Fibroblast of villous mesenchyme (primary cell): Measurements from ENCODE around the gene NEK8. TPM values are rescaled to one million over a fixed set of nuclear protein-coding genes. Genes with fewer than 3 reads are reported as not detected.
A peak's percentile ranks its signal among the peaks of the same experiment; 100 is the strongest.

Experiments used
- DNase-seq: peaks from one replicate; pipeline ENCODE4 v3.0.0-alpha.2; 2010; ENCODE audit warnings: low read depth
- H3K4me3 ChIP-seq: 2 replicates; pipeline ENCODE4 v1.5.1; 2011; ENCODE audit warnings: low read depth, mild to moderate bottlenecking, low read length
- total RNA-seq: library from RNA; depleted of rRNA; stranded (reverse); fragments of >200 nt; gene quantifications from 2 replicates; pipeline ENCODE4 v1.2.3, GENCODE V29; 2012
- TF ChIP-seq, protein P1 (sequence below): IDR thresholded peaks from 2 replicates; pipeline ENCODE4 v1.5.1; 2012; ENCODE audit warnings: low read depth, mild to moderate bottlenecking, low read length; ENCODE audit not compliant: insufficient read depth

Gene NEK8
- total RNA-seq, 1 donor: 2.2 TPM

DNA sequence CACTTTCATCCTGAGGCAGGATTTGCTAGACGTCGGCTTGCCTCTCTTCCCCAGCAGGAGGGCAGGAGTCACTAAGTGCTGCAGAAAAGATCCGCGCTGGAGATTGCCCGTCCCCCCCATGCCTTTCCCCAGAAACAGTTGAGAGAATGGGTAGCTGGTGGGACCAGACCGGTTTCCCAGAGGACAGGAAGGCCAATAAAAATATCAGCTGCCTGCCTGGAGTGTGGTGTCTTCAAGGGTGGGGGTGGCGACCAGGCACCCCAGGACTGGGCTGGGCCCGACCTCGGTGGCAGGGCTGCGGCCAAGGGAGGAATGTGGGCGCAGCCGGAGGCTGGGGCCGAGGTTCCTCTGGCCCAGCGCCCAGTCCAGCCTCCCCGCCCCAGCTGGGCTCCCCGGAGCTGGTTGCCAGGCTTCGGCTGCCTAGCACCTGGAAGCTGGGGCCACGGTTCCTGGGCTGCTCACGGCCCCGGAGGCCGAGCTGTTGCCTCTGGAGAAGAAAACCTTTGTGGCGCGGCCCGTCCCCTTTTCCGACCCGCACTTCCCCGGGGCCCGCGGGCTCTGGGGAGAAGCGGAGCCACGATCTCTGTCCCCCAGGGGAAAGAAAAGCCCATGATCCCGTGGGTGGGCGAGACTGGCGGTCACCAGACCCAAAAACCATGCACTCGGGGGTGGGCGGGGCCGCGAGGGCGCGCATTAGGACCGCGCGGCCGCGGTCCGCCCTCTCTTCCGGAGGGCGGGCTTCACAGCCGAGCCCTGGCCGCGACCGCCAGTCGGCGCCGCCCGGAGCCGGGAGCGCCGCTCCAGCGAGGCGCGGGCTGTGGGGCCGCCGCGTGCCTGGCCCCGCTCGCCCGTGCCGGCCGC is 14.9 kb downstream of the NEK8 start, which contains the start of gene TRAF4:
TRAF4 (plus strand) TSS at position 769 of the 861 bp plus-strand sequence. CDS start 102 bp downstream, outside the sequence.
- H3K4me3 ChIP-seq: peak within 1 kb of the TSS; percentile 92
- peak; percentile 91 for DNase-seq
- TF ChIP-seq, protein P1, sequence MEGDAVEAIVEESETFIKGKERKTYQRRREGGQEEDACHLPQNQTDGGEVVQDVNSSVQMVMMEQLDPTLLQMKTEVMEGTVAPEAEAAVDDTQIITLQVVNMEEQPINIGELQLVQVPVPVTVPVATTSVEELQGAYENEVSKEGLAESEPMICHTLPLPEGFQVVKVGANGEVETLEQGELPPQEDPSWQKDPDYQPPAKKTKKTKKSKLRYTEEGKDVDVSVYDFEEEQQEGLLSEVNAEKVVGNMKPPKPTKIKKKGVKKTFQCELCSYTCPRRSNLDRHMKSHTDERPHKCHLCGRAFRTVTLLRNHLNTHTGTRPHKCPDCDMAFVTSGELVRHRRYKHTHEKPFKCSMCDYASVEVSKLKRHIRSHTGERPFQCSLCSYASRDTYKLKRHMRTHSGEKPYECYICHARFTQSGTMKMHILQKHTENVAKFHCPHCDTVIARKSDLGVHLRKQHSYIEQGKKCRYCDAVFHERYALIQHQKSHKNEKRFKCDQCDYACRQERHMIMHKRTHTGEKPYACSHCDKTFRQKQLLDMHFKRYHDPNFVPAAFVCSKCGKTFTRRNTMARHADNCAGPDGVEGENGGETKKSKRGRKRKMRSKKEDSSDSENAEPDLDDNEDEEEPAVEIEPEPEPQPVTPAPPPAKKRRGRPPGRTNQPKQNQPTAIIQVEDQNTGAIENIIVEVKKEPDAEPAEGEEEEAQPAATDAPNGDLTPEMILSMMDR: peak; percentile 12

DNA sequence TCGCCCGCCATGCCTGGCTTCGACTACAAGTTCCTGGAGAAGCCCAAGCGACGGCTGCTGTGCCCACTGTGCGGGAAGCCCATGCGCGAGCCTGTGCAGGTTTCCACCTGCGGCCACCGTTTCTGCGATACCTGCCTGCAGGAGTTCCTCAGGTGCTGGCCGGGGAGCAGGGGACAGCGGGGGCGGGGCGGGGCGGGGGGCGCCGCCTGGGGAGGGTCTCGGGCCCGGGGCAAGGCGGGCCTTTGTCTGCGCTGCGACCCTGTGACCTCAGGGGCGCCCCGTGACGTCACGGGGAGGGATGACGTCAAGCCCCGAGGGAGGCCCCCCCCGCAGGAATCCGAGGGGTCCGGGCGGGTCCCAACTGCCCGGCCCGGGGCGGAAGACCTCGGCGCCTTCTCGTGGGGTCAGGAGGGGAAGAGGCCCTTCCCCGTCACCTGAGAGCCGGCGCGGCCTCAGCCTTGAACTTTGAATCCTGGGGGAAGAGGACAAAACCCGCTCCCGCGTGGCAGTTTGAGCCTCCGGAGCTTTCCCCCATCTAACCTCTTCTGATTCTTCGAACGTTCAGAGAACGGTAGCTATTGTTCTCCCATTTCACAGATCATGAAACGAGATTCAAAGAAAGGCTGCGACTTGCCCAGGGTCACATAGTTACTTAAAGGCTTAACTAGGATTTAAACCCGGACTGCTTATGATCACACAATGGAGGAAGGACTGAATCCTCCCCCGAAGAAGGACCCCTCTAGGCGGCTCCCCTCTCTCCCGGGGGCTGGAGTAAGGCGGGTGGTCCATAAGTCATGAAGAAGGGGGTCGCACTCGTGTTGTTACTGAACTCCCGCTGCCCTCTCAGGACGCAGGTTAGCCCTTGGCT is 15.8 kb downstream of the NEK8 start:
- peak overlapping the region; percentile 92 for H3K4me3 ChIP-seq
- TF ChIP-seq, protein P1: no peak
- DNase-seq: peak; percentile 66

DNA sequence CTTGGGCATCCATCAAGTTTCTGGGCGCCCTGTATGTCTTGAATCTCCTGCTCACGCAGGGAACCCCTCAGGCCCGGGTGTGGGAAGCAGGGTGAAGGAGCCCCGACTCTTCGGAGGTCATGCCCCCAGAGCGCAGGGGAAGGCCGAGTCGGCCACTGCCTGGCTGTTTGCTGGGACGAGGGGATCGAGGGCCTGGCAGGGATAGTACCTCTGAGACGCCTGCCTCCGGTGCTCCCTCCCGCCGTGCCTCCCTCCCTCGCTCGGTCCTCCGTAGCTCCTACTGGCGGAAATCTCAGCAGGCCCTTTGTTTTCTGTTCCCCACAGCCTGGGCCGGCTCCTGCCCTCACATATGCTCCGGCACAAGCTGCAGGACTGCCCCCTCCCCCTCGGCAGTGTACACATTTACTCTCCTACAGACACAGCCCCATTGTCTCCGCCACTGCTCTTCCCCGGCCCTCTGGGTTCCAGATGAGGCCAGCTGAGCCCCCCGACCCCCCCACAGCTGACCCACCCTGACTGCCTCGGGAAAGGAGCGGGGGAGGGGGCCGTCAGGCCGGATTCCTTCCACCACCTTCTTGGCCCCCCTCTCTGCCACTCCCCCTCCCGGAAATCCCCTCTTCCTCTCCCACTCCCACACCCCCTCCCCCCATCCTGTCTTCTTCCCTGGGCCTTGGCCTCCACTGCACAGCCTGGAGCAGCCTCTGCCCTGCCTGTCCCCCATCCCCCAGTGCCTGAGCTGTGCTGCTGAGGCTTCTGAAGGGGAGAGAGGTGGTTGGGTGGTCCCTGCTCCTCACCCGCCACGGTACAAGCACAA is 16.6 kb downstream of the NEK8 start:
- TF ChIP-seq, protein P1: no peak
- DNase-seq: peak; percentile 62
- H3K4me3 ChIP-seq: peak overlapping the region; percentile 92

DNA sequence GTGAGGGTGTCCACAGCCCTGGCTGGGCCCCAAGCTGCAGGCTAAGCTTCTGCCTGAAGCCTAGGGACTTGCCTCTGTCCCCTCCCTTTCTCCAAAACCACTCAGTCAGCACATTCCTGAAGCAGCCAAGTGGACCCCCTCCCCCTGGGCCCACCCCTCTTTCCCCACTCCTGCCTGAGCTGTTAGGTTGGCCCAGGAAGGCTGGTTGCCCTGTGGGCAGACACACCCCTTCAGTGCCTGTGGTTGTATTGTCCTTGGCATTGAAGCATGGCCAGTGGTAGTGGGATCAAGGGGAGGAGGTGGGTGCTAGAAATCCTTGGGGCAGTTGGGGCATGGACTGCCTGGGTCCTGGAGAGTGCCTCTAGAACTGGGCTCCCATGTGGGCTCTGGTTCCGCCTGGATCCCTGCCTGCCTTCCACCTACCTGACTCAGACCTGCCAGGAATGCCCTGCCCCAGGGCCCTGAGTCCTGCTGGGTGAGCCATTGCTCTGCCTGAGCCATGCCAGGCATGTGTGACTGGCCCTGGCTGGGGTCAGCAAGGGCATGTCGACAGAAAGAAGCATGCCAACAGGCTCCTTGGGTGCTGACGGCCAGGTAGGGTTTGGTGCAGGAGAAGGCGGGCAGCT is 17.3 kb downstream of the NEK8 start:
- peak overlapping the region; percentile 92 for H3K4me3 ChIP-seq
- TF ChIP-seq, protein P1: no peak
- no peak for DNase-seq

DNA sequence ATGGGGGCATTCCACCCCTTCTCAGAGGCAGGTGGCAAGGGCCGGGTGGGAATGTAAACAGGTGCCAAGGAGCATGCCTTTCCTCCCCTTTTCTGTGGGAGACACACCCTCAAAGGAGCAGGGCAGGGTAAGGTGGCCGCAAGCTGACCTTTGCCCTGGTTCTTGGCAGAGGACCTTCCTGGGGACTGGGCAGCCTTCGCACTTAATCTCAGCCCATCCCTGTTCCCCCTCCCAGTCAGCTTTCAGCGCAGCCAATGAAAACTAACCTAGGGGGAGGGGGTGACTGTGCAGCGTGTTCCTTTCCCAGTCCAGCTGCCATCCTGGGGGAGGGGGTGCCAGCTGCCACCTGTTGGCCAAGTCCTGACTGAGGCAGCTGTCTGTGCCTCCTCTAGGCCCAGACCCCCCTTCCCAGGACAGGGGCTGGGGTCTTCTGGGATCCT is 18.0 kb downstream of the NEK8 start:
- peak overlapping the region; percentile 92 for H3K4me3 ChIP-seq
- peak; percentile 20 for DNase-seq

More for the DNA sequence above, 18.0 kb downstream of the NEK8 start:
- TF ChIP-seq, protein P1: no peak
